Brain microvascular endothelial cell (primary cell): Measurements from ENCODE around the gene TMEM63B.

ENCODE experiments used
- DNase-seq: peaks from one replicate; pipeline ENCODE4 v3.0.0-alpha.2; 2020
- H3K27ac ChIP-seq: fragments of 250-450 bp; sonication (Bioruptor Pico); 2 replicates; pipeline ENCODE4 v1.5.1; 2020; ENCODE audit warnings: mild to moderate bottlenecking, moderate library complexity
- H3K27me3 ChIP-seq: fragments of 250-450 bp; sonication (Bioruptor Pico); replicated peaks from 2 replicates; pipeline ENCODE4 v1.5.1; 2020; ENCODE audit warnings: mild to moderate bottlenecking
- H3K36me3 ChIP-seq: fragments of 250-450 bp; sonication (Bioruptor Pico); replicated peaks from 2 replicates; pipeline ENCODE4 v1.5.1; 2020; ENCODE audit warnings: mild to moderate bottlenecking
- H3K4me3 ChIP-seq: 2 replicates; pipeline ENCODE4 v1.5.1; 2011; ENCODE audit warnings: low read depth, mild to moderate bottlenecking, control low read depth, low read length, moderate library complexity
- in situ Hi-C: cut with HindIII; loops from 2 replicates; pipeline ENCODE4 v1.10.0; 2017; ENCODE audit warnings: low sequenced_read_pairs, low pct_ligation_motif_present
- TF ChIP-seq, protein P1 (sequence below): IDR thresholded peaks from 2 replicates; pipeline ENCODE4 v1.5.1; 2011; ENCODE audit warnings: low read depth, mild to moderate bottlenecking, moderate library complexity, low read length, control low read depth, inconsistent platforms; ENCODE audit errors: missing control alignments

The TMEM63B gene

GRCh38 chr6:44162876-44163625 is 35.7 kb downstream of the TMEM63B start:
- no peak overlapping the region for H3K4me3 ChIP-seq
- in situ Hi-C loops: no loop called here
- H3K36me3 ChIP-seq: no peaks in the 10 kb centered on the region
- no peak overlapping the region for H3K27ac ChIP-seq
- peaks cover 2% of the 10 kb centered on the region for H3K27me3 ChIP-seq
- no peak for DNase-seq
- TF ChIP-seq, protein P1, sequence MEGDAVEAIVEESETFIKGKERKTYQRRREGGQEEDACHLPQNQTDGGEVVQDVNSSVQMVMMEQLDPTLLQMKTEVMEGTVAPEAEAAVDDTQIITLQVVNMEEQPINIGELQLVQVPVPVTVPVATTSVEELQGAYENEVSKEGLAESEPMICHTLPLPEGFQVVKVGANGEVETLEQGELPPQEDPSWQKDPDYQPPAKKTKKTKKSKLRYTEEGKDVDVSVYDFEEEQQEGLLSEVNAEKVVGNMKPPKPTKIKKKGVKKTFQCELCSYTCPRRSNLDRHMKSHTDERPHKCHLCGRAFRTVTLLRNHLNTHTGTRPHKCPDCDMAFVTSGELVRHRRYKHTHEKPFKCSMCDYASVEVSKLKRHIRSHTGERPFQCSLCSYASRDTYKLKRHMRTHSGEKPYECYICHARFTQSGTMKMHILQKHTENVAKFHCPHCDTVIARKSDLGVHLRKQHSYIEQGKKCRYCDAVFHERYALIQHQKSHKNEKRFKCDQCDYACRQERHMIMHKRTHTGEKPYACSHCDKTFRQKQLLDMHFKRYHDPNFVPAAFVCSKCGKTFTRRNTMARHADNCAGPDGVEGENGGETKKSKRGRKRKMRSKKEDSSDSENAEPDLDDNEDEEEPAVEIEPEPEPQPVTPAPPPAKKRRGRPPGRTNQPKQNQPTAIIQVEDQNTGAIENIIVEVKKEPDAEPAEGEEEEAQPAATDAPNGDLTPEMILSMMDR: no peak

DNA sequence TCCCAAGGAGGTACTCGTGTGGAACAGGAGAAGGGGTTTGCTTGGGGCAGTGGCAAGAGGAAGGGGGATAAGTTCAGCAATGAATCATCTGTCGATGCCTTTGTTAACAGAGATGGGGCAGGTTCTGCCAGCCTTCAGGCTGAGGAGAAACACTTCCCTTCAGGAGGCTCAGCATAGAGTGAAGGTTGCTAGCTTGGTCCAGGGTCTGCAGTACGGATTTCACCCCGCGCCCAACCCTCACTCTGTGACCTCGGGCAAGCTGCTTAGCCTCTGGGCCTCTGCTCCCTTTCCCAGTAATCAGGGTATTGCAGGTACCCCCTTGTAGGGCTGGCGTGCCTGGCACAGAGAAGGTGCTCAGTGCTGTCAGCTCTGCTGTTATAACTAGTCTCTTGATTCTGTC is 38.8 kb downstream of the TMEM63B start:
- in situ Hi-C loops: no loop called here
- Histone ChIP-seq H3K27me3 (peaks cover 7% of the 10 kb centered on the region), H3K36me3 (no peaks in the 10 kb centered on the region), H3K27ac (no peak overlapping the region), H3K4me3 (no peak overlapping the region)
- no peak for DNase-seq
- TF ChIP-seq, protein P1: no peak

GRCh38 chr6:44166591-44167184 is 39.3 kb downstream of the TMEM63B start:
- in situ Hi-C loops: no loop called here
- no peaks in the 10 kb centered on the region for H3K36me3 ChIP-seq
- H3K27me3 ChIP-seq: peaks cover 7% of the 10 kb centered on the region
- H3K4me3 ChIP-seq: no peak overlapping the region
- no peak for DNase-seq
- no peak overlapping the region for H3K27ac ChIP-seq
- TF ChIP-seq, protein P1: no peak

- H3K27ac ChIP-seq: no peak overlapping the region
- in situ Hi-C loops: no loop called here
- TF ChIP-seq, protein P1: no peak
- no peak overlapping the region for H3K4me3 ChIP-seq
- peaks cover 7% of the 10 kb centered on the region for H3K27me3 ChIP-seq
- H3K36me3 ChIP-seq: no peaks in the 10 kb centered on the region
- no peak for DNase-seq
These were observed 40.2 kb downstream of the TMEM63B start for GRCh38 chr6:44167567-44167966.

DNA sequence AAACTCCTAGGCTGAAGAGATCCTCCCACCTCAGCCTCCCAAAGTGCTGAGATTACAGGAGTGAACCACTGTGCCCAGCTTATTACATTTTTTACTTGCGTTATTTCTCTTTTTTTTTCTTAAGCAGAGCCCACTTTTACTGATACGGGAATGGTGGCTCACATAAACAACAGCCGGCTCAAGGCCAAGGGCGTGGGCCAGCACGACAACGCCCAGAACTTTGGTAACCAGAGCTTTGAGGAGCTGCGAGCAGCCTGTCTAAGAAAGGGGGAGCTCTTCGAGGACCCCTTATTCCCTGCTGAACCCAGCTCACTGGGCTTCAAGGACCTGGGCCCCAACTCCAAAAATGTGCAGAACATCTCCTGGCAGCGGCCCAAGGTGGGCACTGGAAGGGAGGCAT is 41.8 kb downstream of the TMEM63B start:
- no peak for DNase-seq
- TF ChIP-seq, protein P1: no peak
- Histone ChIP-seq H3K27me3 (peaks cover 7% of the 10 kb centered on the region), H3K36me3 (no peaks in the 10 kb centered on the region), H3K27ac (no peak overlapping the region), H3K4me3 (no peak overlapping the region)
- in situ Hi-C loops: no loop called here
